NCI-H128 (cell line): ENCODE results near the gene IL17RB.
A peak's percentile ranks its signal among the peaks of the same experiment; 100 is the strongest.

Source experiments
- DNase-seq: peaks from one replicate; lab custom pipeline; 2025; ENCODE audit not compliant: unreplicated experiment; lab: John Stamatoyannopoulos, UW

Gene IL17RB

GRCh38 chr3:53846134-53846850, at the start of gene IL17RB, which contains the start of gene CHDH:
TSS of gene IL17RB (plus strand) at chr3:53846568. CDS start at chr3:53846589, 21 bp downstream.
TSS of gene CHDH (minus strand) at chr3:53846419. CDS start at chr3:53824008, 22,411 bp downstream.
- peak; percentile 18 for DNase-seq

- DNase-seq: no peak
These were observed 48.2 kb upstream of the IL17RB start for GRCh38 chr3:53798144-53798543.

GRCh38 chr3:53799338-53799865, 47.0 kb upstream of the IL17RB start:
- DNase-seq: no peak

GRCh38 chr3:53800041-53800906, 46.1 kb upstream of the IL17RB start:
- no peak for DNase-seq

GRCh38 chr3:53801319-53801718, 45.0 kb upstream of the IL17RB start:
- DNase-seq: no peak

GRCh38 chr3:53802256-53802880, 44.0 kb upstream of the IL17RB start:
- DNase-seq: no peak

- no peak for DNase-seq
These were observed 43.1 kb upstream of the IL17RB start for GRCh38 chr3:53803124-53803815.

- DNase-seq: no peak
These were observed 42.3 kb upstream of the IL17RB start for GRCh38 chr3:53803816-53804695.

GRCh38 chr3:53804697-53805462, 41.5 kb upstream of the IL17RB start:
- DNase-seq: no peak

- no peak for DNase-seq
These were observed 40.8 kb upstream of the IL17RB start for GRCh38 chr3:53805463-53806159.

- DNase-seq: no peak
These were observed 39.9 kb upstream of the IL17RB start for GRCh38 chr3:53806182-53807116.

- DNase-seq: no peak
These were observed 39.1 kb upstream of the IL17RB start for GRCh38 chr3:53807117-53807810.

- DNase-seq: no peak
These were observed 37.9 kb upstream of the IL17RB start for GRCh38 chr3:53808496-53808895.

- DNase-seq: no peak
These were observed 37.1 kb upstream of the IL17RB start for GRCh38 chr3:53809267-53809666.

- DNase-seq: no peak
These were observed 36.5 kb upstream of the IL17RB start for GRCh38 chr3:53809764-53810400.
